B cell (primary cell): Measurements from ENCODE around the gene PIM3. TPM values are rescaled to one million over a fixed set of nuclear protein-coding genes. Genes with fewer than 3 reads are reported as not detected.

Experiments
- ATAC-seq: fragments of 200-7000 bp; cut with Tn5 transposase; one replicate; pipeline ENCODE4 v1.10.0; 2021; ENCODE audit warnings: low read depth, mild to moderate bottlenecking, moderate number of reproducible peaks, moderate library complexity
- CTCF ChIA-PET: fragments of 350-600 bp; sonication (Branson Sonifier 250); formaldehyde crosslinking; loops from one replicate; lab custom pipeline; 2021; ENCODE audit warnings: antibody characterized with exemption, inconsistent platforms; lab: Charles Lee
- POLR2A ChIA-PET: fragments of 350-600 bp; sonication (Branson Sonifier 250); formaldehyde crosslinking; loops from one replicate; lab custom pipeline; 2021; ENCODE audit warnings: antibody characterized with exemption; lab: Charles Lee
- DNase-seq: peaks from one replicate; pipeline ENCODE4 v3.0.0; 2013
- H2AFZ ChIP-seq: 2 replicates; pipeline ENCODE4 v1.6.1; 2012; ENCODE audit warnings: mild to moderate bottlenecking, low read depth, low read length; ENCODE audit not compliant: insufficient read depth, poor library complexity, severe bottlenecking
- H3K27ac ChIP-seq, 2 donors: 1 replicate in 1 of 2; 2 replicates in 1 of 2; pipeline ENCODE4 v1.5.1; 2012 to 2013; ENCODE audit warnings: low read length in 2 of 2, mild to moderate bottlenecking in 2 of 2, moderate library complexity in 1 of 2
- H3K27me3 ChIP-seq, 4 experiments: fragments of 200-600 bp in 1 of 4; sonication (generic) in 1 of 4; replicated peaks in 1 of 4; 1 replicate in 2 of 4; 2 replicates in 2 of 4; pipeline versions ENCODE4 v1.6.1 to v1.7.0; 2013 to 2016; ENCODE audit warnings: low read length in 3 of 4, mild to moderate bottlenecking in 2 of 4, mixed read lengths in 1 of 4, moderate library complexity in 1 of 4; ENCODE audit not compliant: insufficient read depth in 4 of 4, control insufficient read depth in 3 of 4; ENCODE audit errors: control extremely low read depth in 1 of 4
- H3K36me3 ChIP-seq, 2 experiments: replicated peaks in 1 of 2; 1 replicate in 1 of 2; 2 replicates in 1 of 2; pipeline versions ENCODE4 v1.6.1 to v1.7.1; 2013; ENCODE audit warnings: low read length in 1 of 2; ENCODE audit not compliant: insufficient read depth in 2 of 2, control insufficient read depth in 1 of 2; ENCODE audit errors: control extremely low read depth in 1 of 2, extremely low read depth in 1 of 2
- H3K4me1 ChIP-seq, 2 donors: fragments of 200-600 bp in 1 of 2; sonication (generic) in 1 of 2; 1 replicate in 1 of 2; 2 replicates in 1 of 2; pipeline versions ENCODE4 v1.5.1 to v1.6.1; 2013 to 2017; ENCODE audit warnings: low read length in 2 of 2; ENCODE audit not compliant: control insufficient read depth in 2 of 2, insufficient read depth in 2 of 2
- H3K4me2 ChIP-seq: replicated peaks from 2 replicates; pipeline ENCODE3; 2012; ENCODE audit warnings: mild to moderate bottlenecking, low read depth, low read length; ENCODE audit not compliant: poor library complexity, severe bottlenecking
- H3K4me3 ChIP-seq, 5 experiments: fragments of 200-600 bp in 1 of 5; sonication (generic) in 1 of 5; 1 replicate in 3 of 5; 2 replicates in 2 of 5; pipeline versions ENCODE4 v1.5.1 to v1.7.0; 2011 to 2016; ENCODE audit warnings: low read length in 4 of 5, mild to moderate bottlenecking in 4 of 5, low read depth in 2 of 5, control low read depth in 1 of 5, moderate library complexity in 1 of 5; ENCODE audit not compliant: insufficient read depth in 1 of 5; ENCODE audit errors: control extremely low read depth in 1 of 5, extremely low read depth in 1 of 5
- H3K79me2 ChIP-seq: fragments of 200-600 bp; sonication (generic); one replicate; pipeline ENCODE4 v1.6.0; 2016; ENCODE audit warnings: low read length; ENCODE audit not compliant: control insufficient read depth, insufficient read depth
- H3K9ac ChIP-seq: fragments of 200-600 bp; sonication (generic); 2 replicates; pipeline ENCODE4 v1.6.1; 2017; ENCODE audit warnings: mild to moderate bottlenecking, low read length, moderate library complexity
- H3K9me3 ChIP-seq, 3 donors: one replicate each; pipeline versions ENCODE4 v1.6.1 to v1.7.1; 2013; ENCODE audit warnings: low read length in 2 of 3; ENCODE audit not compliant: control insufficient read depth in 2 of 3, insufficient read depth in 1 of 3; ENCODE audit errors: control extremely low read depth in 1 of 3
- H4K20me1 ChIP-seq: 2 replicates; pipeline ENCODE4 v1.6.0; 2012; ENCODE audit warnings: mild to moderate bottlenecking, low read length; ENCODE audit not compliant: insufficient read depth, control insufficient read depth, poor library complexity, severe bottlenecking
- H3K27ac Mint-ChIP-seq: one replicate; pipeline ENCODE4 v1.8.0; 2021; ENCODE audit warnings: mixed read lengths
- H3K27me3 Mint-ChIP-seq: one replicate; pipeline ENCODE4 v1.8.0; 2021; ENCODE audit warnings: mixed read lengths
- H3K4me1 Mint-ChIP-seq: one replicate; pipeline ENCODE4 v1.8.0; 2021; ENCODE audit warnings: mixed read lengths
- H3K4me3 Mint-ChIP-seq: one replicate; pipeline ENCODE4 v1.8.0; 2021; ENCODE audit warnings: mixed read lengths
- H3K9me3 Mint-ChIP-seq: one replicate; pipeline ENCODE4 v1.8.0; 2022; ENCODE audit warnings: mixed read lengths; ENCODE audit not compliant: insufficient read depth
- CTCF ChIP-seq: fragments of 200-600 bp; IDR thresholded peaks from one replicate; pipeline ENCODE4 v1.8.0; 2022; ENCODE audit warnings: antibody characterized with exemption, mild to moderate bottlenecking
- EZH2 ChIP-seq: IDR thresholded peaks from 2 replicates; pipeline ENCODE4 v1.6.1; 2012; ENCODE audit warnings: borderline replicate concordance, low read depth, mild to moderate bottlenecking, moderate library complexity, low read length; ENCODE audit not compliant: insufficient read depth, poor library complexity, severe bottlenecking
- WGBS: methylation state at CpG from one replicate; pipeline ENCODE4 v1.1.5; 2013; ENCODE audit warnings: missing lambda C conversion rate; ENCODE audit not compliant: insufficient coverage; 5-methylcytosine and 5-hydroxymethylcytosine counted together
- intact Hi-C: fragments of 100-400 bp; cut with micrococcal nuclease; formaldehyde crosslinking; loops from one replicate; pipeline ENCODE4 v1.10.0; 2022
- polyA plus RNA-seq: library from polyadenylated mRNA; depleted of rRNA; stranded (reverse); fragments of >200 nt; gene quantifications from 2 replicates; pipeline ENCODE4 v1.2.3, GENCODE V29; 2012
- total RNA-seq, 2 donors: library from RNA; stranded (reverse); fragments of 120-200 nt in 1 of 2; gene quantifications; 1 replicate in 1 of 2; 2 replicates in 1 of 2; pipeline versions ENCODE4 v1.2.3 to v1.2.4, GENCODE V29; 2013 to 2022

Gene PIM3
- total and polyA plus RNA-seq, 2 donors (not counting 1 experiment from before 2014, with no cell fraction given), result 74.6 to 128 TPM

- H3K4me3 Mint-ChIP-seq, result peak overlapping the region; percentile 77
- H3K36me3 ChIP-seq, result no peaks in the 10 kb centered on the region
- 64% methylated on average over 21 of the region's 21 CpGs for WGBS
- H3K4me3 ChIP-seq, result peak overlapping the region in 4 of 5 experiments; percentile 21 to 50 (median 30)
- DNase-seq, result no peak
- TF ChIP-seq CTCF (no peak), EZH2 (no peak)
- no peaks in the 10 kb centered on the region for H3K9me3 Mint-ChIP-seq
- H4K20me1 ChIP-seq, result no peaks in the 10 kb centered on the region
- intact Hi-C loops, result loop anchor here (2.0 to 10.0 kb wide), 5 partner anchors 41 to 545 kb away; partner anchors contain the start of genes BRD1 and SBF1
- H3K9ac ChIP-seq, result peak overlapping the region; percentile 47
- peak overlapping the region; percentile 94 to 97 for H3K27ac ChIP-seq
- no peaks in the 10 kb centered on the region for H3K27me3 Mint-ChIP-seq
- H3K4me2 ChIP-seq, result peak overlapping the region; percentile 82
- H3K9me3 ChIP-seq, result peaks cover 0 to 5% (median 0%) of the 10 kb centered on the region in 3 donors
- peaks cover 19% of the 10 kb centered on the region for H3K79me2 ChIP-seq
- peak overlapping the region; percentile 95 for H3K27ac Mint-ChIP-seq
- POLR2A ChIA-PET, result interaction anchor here (0.6 to 4.6 kb wide), 11 partner anchors 12 to 260 kb away, joined by 3 to 75 read pairs (median 19); partner anchors contain the start of genes ALG12, CRELD2 and PIM3
- H3K4me1 ChIP-seq, result peaks cover 62 to 77% of the 10 kb centered on the region in 2 donors
- CTCF ChIA-PET, result interaction anchor here (0.6 to 5.0 kb wide), 24 partner anchors 9 to 540 kb away, joined by 3 to 127 read pairs (median 5); partner anchors contain the start of gene PIM3
- H3K4me1 Mint-ChIP-seq, result peaks cover 60% of the 10 kb centered on the region
- peak overlapping the region; percentile 44 for H2AFZ ChIP-seq
- ATAC-seq, result no peak
- no peaks in the 10 kb centered on the region for H3K27me3 ChIP-seq
Observed at GRCh38 chr22:49929994-49930575, 30.5 kb upstream of the PIM3 start.
